Measurements from ENCODE around the gene MBTPS1.

GRCh38 chr16:84071121-84071520, 45.6 kb downstream of the MBTPS1 start:
- TF ChIP-seq, protein P1, sequence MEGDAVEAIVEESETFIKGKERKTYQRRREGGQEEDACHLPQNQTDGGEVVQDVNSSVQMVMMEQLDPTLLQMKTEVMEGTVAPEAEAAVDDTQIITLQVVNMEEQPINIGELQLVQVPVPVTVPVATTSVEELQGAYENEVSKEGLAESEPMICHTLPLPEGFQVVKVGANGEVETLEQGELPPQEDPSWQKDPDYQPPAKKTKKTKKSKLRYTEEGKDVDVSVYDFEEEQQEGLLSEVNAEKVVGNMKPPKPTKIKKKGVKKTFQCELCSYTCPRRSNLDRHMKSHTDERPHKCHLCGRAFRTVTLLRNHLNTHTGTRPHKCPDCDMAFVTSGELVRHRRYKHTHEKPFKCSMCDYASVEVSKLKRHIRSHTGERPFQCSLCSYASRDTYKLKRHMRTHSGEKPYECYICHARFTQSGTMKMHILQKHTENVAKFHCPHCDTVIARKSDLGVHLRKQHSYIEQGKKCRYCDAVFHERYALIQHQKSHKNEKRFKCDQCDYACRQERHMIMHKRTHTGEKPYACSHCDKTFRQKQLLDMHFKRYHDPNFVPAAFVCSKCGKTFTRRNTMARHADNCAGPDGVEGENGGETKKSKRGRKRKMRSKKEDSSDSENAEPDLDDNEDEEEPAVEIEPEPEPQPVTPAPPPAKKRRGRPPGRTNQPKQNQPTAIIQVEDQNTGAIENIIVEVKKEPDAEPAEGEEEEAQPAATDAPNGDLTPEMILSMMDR (IDR thresholded peaks at IDR 0.05) = no peak
- TF ChIP-seq POLR2AphosphoS5 (IDR thresholded peaks at IDR 0.05) = no peak
